DMS79 (cell line): ENCODE results near the gene ADTRP.
"Not testable (repeated sequence)": the region's sequence is repeated elsewhere in the genome, so short reads cannot be mapped to it uniquely, and the experiment has no call there.

Experiments used
- DNase-seq: peaks from one replicate; lab custom pipeline; 2025; lab: John Stamatoyannopoulos, UW

Gene ADTRP

DNA sequence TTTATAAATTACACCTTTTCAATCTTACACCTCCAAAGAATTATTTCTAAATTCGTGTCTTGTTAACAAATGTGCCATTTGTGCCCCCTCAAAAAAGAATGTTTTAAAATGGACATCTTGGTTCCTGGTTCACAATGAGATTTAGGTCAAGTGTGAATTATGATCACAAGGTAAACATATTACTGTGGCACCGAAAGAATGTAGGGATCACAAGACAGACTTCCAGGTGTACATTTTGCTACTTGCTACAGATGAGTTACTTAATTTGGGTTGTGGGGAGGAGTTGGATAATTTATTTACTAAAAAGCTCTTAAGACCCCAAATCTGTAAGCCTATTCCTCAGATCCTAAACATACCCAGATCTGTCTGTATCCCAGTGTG is 25.0 kb upstream of the ADTRP start:
- no peak for DNase-seq

DNA sequence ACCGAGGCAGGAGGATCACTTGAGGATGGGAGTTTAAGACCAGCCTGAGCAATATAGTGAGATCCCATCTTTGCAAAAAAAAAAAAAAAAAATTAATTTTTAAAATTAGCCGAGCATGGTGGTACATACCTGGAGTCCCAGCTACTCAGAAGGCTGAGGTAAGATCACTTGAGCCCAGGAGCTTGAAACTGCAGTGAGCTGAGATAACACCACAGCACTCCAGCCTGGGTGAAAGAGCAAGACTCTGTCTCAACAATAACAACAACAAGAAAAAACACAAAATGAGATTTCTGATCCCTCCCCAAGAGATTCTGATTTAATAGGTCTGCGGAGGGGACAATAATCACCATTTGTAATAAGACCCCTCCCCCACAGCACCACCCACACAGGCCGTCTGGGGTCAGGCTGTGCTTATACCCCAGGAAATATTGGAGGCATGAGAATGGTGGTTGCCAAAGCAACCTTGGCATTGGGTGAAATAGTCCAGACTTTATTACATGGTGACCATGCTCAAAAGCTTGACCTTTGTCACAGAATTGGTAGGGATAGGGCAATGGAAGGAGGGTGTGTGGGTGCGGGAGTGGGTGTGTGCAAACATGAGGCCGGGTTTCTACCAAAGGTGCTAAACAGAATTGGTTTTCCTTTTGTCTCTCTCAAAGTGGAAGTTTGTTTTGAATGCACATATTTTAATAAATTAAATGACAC is 24.4 kb upstream of the ADTRP start:
- DNase-seq = no peak

DNA sequence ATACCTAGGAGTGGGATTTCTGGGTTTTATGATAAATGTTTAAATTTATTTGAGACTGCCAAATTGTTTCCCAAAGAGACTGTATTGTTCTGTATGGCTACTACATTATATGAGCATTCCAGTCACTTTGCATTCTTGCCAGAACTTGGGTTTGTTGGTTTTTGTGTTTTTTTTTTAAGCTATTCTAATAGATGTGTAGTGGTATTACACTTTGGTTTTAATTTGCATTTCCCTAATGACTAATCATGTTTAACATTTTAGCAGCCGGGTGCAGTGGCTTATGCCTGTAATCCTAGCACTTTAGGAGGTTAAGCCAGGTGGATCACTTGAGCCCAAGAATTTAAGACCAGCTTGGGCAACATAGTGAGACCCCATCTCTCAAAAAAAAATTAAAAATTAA is 21.9 kb upstream of the ADTRP start:
- not testable (repeated sequence) for DNase-seq

DNA sequence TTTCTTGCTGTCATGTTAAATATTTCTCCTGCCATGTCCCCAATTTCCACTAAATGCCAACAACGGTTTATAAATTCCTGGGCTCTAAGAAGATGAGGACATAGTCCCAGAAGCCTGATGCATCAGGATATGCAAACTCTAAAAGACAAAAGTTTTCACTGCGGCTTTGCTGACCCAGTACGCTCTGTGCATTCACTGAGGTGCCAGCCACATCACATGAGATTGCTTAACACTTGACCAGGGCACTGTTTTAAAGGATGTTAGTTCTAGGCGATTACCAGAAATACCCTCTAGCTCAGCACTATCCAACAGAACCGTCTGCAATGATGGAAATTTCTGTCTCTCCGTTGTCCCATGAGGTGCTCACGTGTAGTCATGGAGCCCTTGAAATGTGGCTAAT is 19.9 kb upstream of the ADTRP start:
- no peak for DNase-seq

DNA sequence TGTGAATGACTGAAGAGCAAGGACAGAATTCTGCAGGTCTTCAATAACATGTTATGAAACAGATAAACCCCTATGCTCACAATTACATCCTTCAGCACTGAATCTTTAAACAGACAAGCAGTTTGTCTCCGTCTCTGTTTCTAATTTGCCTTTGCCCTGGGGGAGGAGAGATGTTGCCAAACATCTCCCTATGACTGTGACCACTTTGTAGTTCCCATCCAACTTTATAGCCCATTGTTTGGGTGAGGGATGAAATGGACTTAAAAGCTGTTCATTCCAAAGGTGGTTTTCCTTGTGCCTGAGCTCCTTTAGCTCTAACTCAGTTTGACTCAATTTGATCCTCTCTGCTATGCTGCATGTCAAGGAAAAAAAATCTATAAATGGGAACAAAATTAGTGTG is 19.5 kb upstream of the ADTRP start:
- no peak for DNase-seq

DNA sequence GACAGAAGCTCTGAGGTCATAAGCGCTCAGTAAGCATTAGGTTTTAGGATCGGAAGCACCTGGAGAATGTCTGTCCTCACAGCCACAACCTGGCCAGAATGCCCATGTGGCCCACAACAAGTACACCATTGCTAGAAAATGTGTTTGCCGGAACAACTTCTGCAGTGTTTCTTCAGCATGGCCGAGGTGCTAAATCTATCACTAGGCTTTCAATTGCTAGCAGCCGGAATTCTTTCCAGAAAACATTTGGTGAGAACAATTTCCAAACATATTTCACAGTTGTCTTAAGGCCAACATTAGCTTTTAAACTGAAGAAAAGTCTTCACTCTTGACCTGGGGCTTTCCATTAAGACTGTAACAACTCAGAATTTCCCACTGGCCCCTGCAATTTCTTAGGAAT is 18.2 kb upstream of the ADTRP start:
- no peak for DNase-seq

DNA sequence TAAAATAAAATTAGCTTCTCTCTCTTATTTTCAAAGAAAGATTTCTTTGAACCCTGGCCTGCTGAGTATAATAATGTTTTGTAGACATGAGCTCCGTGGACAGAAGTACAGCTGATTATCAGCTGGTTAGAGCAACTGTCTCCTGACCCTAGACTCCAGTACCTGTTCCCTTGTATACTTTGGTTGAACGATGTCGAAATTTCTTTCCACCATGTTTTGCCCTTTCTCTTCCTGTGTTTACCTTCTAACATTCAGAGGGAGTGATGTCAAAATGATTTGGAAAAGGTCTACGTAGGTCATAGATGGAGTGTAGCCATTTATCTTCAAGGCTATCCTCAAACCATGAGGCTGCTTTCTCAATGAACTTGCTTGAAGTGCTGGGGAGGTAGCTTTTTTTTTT is 16.8 kb upstream of the ADTRP start:
- no peak for DNase-seq

DNA sequence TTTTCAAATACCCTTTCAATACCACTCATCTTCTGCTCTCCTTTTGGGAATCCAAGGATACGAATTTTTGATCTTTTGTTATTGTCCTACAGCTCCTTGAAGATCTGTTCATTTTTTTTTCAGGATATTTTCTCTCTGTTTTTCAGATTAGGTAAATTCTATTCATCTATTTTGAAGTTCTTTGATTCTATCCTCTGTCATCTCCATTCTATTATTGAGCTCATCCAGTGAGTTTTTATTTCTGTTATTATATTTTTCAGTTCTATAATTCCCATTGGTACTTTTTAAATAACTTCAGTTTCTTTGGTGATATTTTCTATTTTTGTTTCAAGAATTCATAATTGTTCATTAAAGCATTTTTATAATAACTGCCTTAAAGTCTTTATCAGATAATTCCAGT is 14.7 kb upstream of the ADTRP start:
- DNase-seq = no peak

DNA sequence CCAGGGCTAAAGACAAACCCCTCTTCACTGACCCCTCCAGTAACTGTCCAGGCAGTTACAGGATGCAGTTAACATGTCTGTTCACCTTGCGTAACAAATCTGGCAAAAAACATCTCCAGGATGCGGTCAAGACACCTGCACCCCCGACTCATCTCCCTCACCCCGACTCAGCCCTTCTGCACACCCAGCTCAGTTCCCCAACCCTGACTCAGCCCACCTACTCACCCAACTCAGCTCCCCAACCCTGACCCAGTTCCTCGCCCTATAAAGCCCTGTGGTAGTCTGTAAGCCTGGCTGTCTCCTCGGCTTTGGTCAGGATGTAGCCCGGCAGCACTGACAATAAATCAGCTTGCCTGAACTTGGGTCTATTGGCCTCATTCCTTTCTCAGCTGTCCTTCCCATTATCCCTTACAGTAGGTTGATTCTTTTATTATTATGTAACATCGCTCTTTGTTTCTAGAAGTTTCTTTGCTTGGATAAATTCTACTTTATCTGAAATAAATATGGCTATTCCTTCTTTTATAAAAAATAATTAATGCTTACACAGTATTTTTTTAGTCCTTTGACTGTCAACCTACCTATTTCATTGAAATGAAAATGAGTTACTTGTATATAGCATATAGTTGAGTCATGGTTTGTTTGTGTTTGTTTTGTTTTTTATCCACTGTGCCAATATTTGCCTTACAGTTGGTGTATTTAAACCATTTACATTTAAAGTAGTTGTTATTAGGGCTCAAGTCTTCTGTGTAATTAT is 12.9 kb upstream of the ADTRP start:
- DNase-seq = no peak

DNA sequence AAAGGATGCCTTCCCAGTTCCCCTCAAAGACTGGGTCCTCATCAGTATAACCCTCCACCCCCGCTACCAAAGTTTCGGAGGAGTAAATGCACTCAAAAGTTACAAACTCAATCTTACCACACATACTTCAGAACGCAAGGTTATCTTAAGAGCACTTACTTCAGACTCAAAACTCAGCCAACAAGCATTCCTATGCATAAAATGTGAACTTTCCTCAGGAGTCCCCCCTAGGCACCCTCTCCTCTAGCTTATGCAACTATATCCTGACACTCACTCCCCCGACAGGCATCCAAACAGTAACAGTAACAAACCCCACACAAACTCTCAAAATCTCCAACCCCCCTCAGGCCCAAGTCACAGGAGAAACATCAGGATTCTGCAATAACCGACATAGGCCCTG is 11.1 kb upstream of the ADTRP start:
- DNase-seq = no peak

DNA sequence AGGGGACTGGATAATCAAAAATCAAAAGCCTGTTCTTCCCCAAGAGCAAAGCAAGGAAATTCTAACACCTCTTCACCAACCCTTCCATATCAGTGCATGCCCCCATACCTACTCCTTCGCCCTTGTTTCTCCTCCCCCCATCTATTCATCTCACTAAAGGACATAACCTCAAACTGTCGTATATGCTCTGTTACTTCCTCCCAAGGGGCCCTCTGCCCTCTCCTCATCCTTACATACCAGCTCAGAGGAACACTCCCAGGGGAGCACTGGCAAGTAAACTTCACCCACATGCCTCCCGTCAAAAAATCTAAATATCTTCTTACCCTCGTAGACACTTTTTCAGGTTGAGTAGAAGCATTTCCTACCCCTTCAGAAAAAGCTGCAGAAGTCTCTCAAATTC is 9.4 kb upstream of the ADTRP start:
- DNase-seq = no peak

DNA sequence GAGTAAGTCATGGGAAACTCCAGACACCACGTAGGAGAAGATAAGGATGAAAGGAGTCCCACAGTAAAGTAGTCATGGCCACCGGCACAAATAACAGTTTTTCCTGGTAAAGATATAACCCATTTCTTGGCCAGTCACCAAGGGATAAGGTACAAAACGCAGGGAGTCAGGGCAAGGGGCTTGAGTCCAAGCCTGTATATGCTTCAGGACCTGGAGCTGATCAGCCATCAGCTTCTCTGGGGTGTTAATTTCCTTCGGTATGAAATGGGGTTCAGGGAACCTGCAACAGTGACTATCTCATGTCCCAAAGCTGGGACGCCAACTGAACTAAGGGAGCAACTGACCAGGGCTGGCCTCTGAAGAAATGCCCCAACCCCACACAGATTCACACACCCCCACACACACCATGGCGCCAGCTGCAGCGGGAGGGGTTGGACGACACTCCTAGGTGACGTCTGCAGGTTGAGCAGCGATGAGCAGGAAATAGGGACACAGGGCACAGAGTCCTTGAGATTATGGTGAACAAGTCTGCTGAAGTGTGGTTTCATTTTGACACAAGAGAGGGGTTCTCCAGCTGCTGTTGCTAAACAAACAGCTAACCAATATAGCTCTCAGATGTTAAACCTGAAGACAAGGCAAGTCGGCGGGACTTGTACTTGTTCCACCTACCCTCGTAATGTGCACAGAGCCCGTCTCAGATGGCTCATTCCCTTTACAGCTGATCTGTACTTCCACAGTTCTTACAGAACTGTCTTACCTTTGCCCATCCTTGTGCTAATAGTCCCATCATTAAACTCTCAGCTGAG is 7.4 kb upstream of the ADTRP start:
- DNase-seq = peak; percentile 22

DNA sequence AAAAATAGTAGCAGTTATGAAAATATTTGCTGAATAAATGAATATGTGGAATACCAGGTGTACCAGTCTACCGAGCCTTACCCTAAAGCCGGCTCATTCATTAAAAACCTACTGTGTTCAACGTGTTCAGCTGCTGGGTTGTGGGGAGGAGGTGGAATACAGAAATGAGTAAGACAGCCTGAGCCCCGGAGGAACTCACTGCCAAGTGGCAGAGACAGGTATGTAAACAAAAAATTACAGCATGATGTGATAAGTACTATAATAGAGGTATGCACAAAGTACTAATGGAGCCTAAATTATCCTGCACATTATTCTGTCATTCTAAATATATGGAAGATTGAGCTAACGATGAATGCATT is 6.8 kb upstream of the ADTRP start:
- DNase-seq = no peak

DNA sequence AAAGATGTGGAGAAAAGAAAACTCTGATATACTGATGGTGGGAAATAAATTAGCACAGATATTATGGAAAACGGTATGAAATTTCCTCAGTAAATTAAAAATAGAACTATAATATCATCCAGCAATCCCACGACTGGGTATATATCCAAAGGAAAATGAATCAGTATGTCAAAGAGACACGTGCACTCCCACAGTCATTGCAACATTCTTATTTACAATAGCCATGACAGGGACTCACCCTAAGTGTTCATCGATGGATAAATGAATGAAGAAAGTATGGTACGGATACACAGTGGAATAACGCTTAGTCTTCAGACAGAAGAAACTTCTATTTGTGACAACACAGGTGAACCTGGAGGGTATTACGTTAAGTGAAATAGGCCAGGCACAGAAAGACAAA is 5.7 kb upstream of the ADTRP start:
- no peak for DNase-seq

DNA sequence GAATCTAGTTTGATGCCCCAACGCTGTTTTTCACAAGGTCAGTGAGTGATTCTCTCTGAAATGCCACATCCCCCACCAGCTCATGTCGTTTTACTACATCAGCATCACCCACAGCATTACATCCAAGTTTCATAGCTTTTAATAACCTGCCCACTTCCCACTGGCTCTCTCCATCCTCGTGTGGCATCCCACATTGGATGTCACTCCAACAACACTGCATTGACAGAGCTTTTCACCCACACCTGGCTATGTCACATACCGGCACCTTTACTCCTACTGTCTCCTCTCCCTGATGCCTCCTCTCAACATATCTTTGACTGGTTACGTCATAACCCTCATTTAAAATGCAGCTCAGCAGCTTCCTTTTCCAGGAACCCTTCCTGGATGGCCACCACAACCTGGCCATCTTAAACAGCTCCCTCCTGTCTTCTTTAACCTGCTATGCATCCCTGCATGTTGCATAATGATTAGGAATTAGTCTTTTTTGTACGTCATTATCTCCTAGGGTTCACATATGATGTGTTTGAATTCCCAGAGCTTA is 5.0 kb upstream of the ADTRP start:
- no peak for DNase-seq

DNA sequence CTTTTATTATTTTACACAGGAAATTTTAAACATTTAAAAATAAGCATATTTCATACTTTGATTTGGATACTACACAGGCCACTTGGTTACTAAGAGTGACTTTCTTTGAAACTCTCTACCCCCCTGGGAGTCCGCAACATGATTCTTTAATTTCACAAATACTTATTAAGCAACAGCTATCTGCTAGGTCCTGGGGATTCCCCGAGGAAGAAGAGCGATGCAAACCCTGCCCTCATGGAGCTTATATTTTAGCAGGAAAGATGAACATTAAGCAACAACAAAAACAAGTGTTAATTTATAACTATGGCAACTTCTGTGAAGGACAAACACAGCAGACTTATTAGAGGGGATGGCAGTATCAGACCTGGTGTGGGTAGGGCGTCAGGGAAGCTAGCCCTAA is 3.9 kb upstream of the ADTRP start:
- DNase-seq = no peak

DNA sequence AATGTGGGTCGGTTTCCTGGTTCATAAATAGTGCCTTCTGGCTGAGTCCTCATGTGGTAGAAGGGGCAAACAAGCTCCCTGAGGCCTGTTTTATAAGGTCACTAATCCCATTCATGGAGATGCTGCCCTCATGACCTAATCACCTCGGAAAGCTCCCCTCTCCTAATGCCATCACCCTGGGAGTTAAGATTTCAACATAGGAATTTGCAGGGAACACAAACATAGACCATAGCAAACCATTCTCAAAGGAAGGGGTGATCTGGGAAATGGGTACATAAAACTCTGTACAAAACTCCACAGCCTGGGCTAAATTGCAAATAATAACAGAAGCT is 1.5 kb upstream of the ADTRP start:
- DNase-seq = no peak

DNA sequence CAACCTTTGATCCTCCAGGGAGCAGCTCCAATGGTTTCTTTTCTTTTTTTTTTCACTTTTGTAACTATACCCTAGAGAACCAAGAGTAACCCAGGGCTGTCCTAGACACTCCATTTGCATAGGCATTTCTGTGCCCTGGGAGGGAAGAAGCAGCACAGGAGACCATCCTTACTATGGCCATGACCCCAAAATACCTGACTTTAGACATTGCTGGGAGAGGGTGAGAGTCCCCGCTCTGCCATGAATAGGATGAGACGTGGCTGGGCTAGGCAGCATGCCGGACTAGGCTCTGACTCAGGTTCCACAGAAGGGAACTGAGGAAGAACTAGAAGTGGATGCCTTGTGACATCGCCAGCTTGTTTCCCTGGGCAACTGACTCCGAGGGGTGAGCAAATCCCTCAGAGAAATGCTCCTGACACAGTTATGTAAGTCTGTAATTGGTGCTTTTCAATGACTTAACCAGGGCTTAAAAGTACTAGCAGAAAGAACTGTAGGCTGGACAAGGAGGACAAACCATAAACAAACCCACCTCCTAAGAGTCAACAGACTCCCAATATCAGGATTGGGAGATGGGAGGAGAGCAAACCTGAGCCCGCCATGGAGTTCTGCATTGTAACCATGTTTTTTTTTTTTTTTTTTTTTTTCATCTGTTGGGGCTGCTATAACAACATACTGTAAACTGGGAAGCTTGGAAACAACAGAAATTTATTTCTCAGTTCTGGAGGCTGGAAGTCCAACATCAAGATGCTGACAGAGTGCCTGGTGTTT is 910 bp upstream of the ADTRP start:
- no peak for DNase-seq

DNA sequence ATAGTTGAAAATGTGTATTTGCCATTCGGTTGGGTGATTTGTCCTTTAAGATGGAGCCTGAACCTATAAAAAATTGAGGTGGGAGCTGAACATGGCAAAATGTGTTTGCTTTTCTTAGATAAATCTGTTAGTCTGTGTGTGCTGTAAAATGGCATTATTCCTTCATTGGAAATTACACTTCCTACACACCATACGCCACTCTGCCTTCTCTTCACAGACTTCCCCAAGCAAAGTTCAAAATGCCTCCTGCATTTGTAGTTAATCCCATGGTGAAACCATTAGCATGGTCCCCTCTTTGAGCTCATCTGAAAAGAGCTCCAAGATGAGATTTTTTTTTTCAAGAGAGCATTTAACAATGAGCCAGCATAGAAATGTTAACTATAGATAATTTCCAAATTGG is 567 bp downstream of the ADTRP start:
- no peak for DNase-seq

DNA sequence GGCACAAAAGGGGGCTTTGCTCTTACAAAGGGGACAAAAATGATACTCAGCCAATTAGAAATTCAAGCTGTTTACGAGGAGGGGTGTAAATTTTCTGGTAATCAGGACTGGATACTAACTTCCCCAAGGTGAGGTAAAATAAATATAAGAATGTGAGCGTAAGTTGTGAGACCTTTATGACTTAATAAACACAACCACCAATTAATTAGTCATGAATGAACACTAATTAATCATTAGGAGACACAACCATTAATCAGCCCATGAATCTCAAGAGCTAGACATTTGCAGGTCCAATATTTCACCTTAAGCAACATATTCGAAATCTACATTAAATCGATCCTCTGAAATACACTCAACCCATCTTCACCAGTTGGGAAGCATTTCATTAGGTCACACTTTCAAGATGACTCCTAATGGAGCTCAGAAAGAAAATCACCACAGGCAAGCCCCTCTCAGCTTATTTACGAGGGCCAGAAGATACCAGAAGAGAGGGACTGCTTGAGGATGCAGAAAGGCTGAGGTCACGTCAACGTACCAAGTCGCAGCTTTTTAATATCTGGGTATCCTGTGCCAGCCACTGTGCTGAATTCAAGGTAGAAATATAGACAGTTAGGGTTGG is 2.7 kb downstream of the ADTRP start:
- no peak for DNase-seq

DNA sequence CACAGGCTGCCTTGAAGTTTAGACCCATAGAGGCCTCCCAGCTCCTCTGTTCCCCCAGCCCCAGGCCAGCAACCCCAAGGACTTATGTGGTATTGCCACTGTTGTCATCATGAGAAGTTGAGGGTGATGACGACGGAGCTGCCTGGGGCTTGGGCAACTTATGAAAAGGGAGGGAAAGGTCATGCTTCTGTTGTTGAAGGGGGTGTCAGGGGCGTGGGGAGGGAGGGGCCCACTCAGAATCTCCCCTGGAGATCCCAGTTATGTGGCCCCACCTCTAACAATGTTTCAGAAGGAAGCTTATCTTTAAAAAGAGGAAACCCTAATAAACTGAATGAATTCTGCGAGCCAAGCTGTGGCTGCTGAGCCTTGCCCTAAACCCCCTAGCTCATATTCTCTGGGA is 4.2 kb downstream of the ADTRP start:
- no peak for DNase-seq

DNA sequence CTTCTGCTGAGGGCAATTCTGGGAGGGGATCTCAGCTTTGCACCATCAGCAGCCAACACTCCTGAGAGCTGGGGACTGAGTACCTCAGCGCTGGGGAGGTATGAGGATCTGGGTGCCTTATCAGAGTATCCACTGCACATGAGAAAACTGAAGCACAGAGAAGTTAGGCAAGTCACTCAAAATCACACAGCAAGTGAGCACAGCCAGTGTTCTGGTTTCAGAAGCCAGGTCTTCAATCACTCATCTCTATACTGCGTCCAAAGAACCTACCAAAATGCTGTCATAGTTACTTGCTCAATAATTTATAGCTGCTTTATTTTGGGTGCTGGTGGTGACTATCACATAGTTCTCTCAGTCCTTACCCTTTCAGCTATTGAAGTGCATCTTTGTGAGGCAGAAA is 5.0 kb downstream of the ADTRP start:
- DNase-seq = no peak
